GM12801 (cell line): Measurements from ENCODE around the gene ARL6IP5.

Experiments used
- CTCF ChIP-seq: IDR thresholded peaks from one replicate; pipeline ENCODE4 v1.5.1; 2011; ENCODE audit warnings: control low read depth; ENCODE audit not compliant: insufficient read length; ENCODE audit errors: extremely low read depth

ARL6IP5 gene

GRCh38 chr3:69081583-69082262, 3.0 kb upstream of the ARL6IP5 start:
- no peak for TF ChIP-seq CTCF

GRCh38 chr3:69082361-69082760, 2.4 kb upstream of the ARL6IP5 start:
- no peak for TF ChIP-seq CTCF

DNA sequence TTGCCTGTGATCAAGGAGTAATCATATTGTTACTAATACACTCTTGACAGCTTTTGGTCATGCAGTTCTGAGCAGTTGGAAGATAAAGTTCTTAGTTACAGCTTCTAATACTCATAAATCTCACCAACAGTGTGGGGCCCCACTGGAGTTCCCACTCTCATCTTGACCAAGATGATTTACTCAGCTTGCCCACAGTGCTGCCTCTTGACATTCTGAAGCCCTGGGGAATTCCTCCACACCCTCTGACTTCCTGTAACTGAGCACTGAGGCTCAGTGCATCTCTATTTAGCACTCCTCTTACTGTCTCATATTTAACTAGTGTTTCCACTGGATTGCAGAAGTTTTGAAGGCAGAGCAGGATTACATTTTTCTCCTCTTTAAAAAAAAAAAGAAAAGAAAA, 1.9 kb upstream of the ARL6IP5 start:
- no peak for TF ChIP-seq CTCF

GRCh38 chr3:69085168-69085832, 563 bp downstream of the ARL6IP5 start:
- no peak for TF ChIP-seq CTCF

GRCh38 chr3:69085833-69086722, 1.3 kb downstream of the ARL6IP5 start:
- no peak for TF ChIP-seq CTCF

- TF ChIP-seq CTCF, result no peak
These were observed 2.5 kb downstream of the ARL6IP5 start for GRCh38 chr3:69087030-69087791.

- TF ChIP-seq CTCF, result no peak
These were observed 3.3 kb downstream of the ARL6IP5 start for GRCh38 chr3:69088063-69088462.
